ENCODE measurements around the gene PDE8A. TPM values are rescaled to one million over a fixed set of nuclear protein-coding genes. Genes with fewer than 3 reads are reported as not detected.
"Not testable (repeated sequence)": the region's sequence is repeated elsewhere in the genome, so short reads cannot be mapped to it uniquely, and the experiment has no call there.

The PDE8A gene
- total RNA-seq, 1 experiment from 2014 or later = 40.0 TPM

- ChIA-PET CTCF (no interaction called here), POLR2A (no interaction called here)
- intact Hi-C loops (cut with micrococcal nuclease; ENCODE audit: unreplicated experiment) = no loop called here
- in situ Hi-C loops (cut with HindIII; ENCODE audit: low pct_unique_long_range_greater_than_20kb, low sequenced_read_pairs) = no loop called here
- DNase-seq (ENCODE audit: low read depth, low spot score) (no peak), ATAC-seq (no peak)
- H3K4me3 ChIP-seq (ENCODE audit: low read depth in 2 of 2, low read length in 2 of 2) = no peak overlapping the region
- TF ChIP-seq, protein P1, sequence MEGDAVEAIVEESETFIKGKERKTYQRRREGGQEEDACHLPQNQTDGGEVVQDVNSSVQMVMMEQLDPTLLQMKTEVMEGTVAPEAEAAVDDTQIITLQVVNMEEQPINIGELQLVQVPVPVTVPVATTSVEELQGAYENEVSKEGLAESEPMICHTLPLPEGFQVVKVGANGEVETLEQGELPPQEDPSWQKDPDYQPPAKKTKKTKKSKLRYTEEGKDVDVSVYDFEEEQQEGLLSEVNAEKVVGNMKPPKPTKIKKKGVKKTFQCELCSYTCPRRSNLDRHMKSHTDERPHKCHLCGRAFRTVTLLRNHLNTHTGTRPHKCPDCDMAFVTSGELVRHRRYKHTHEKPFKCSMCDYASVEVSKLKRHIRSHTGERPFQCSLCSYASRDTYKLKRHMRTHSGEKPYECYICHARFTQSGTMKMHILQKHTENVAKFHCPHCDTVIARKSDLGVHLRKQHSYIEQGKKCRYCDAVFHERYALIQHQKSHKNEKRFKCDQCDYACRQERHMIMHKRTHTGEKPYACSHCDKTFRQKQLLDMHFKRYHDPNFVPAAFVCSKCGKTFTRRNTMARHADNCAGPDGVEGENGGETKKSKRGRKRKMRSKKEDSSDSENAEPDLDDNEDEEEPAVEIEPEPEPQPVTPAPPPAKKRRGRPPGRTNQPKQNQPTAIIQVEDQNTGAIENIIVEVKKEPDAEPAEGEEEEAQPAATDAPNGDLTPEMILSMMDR (IDR thresholded peaks at IDR 0.05) = no peak
- TF ChIP-seq POLR2AphosphoS5 (IDR thresholded peaks at IDR 0.05; ENCODE audit: low read depth, low read length) = no peak
- no peak for TF ChIP-seq TCF7L2 (IDR thresholded peaks at IDR 0.05; ENCODE audit: low read depth, low read length)
- TF ChIP-seq REST (IDR thresholded peaks at IDR 0.05; ENCODE audit: insufficient read depth in 1 of 2, low read depth in 2 of 2, low read length in 1 of 2) = no peak
- TF ChIP-seq SIN3A (IDR thresholded peaks at IDR 0.05; ENCODE audit: borderline replicate concordance, insufficient read depth, low read depth, low read length) = no peak
- no peaks in the 10 kb centered on the region for H3K36me3 ChIP-seq (ENCODE audit: control insufficient read depth, insufficient read depth, low read length)
- no peaks in the 10 kb centered on the region for H3K27me3 ChIP-seq (ENCODE audit: control insufficient read depth, insufficient read depth, low read length)
- no TSS peak for BruUV-seq (replicated peaks)
- H3K4me1 ChIP-seq (ENCODE audit: control insufficient read depth, insufficient read depth, low read length) = peaks cover 3% of the 10 kb centered on the region; the same call in 1 of the 2 replicates
- H3K27ac ChIP-seq (ENCODE audit: low read length) = no peak overlapping the region
- no peaks in the 10 kb centered on the region for H3K9me3 ChIP-seq (ENCODE audit: control insufficient read depth, insufficient read depth, low read depth, low read length)
Measured at GRCh38 chr15:85179700-85180099, 198.0 kb downstream of the PDE8A start.

GRCh38 chr15:85185350-85185749 is 203.7 kb downstream of the PDE8A start:
- DNase-seq (ENCODE audit: low read depth, low spot score); H3K36me3 ChIP-seq (ENCODE audit: control insufficient read depth, insufficient read depth, low read length); in situ Hi-C loops (cut with HindIII; ENCODE audit: low pct_unique_long_range_greater_than_20kb, low sequenced_read_pairs); POLR2A ChIA-PET; H3K4me3 ChIP-seq (ENCODE audit: low read depth in 2 of 2, low read length in 2 of 2); H3K4me1 ChIP-seq (ENCODE audit: control insufficient read depth, insufficient read depth, low read length); ATAC-seq; H3K9me3 ChIP-seq (ENCODE audit: control insufficient read depth, insufficient read depth, low read depth, low read length); intact Hi-C loops (cut with micrococcal nuclease; ENCODE audit: unreplicated experiment); H3K27ac ChIP-seq (ENCODE audit: low read length); H3K27me3 ChIP-seq (ENCODE audit: control insufficient read depth, insufficient read depth, low read length); BruUV-seq (replicated peaks): not testable (repeated sequence)
- CTCF ChIA-PET = interaction anchor here (0.7 kb wide), 1 partner anchor 20 kb away, joined by 5 read pairs; no protein-coding TSS in a partner anchor

DNA sequence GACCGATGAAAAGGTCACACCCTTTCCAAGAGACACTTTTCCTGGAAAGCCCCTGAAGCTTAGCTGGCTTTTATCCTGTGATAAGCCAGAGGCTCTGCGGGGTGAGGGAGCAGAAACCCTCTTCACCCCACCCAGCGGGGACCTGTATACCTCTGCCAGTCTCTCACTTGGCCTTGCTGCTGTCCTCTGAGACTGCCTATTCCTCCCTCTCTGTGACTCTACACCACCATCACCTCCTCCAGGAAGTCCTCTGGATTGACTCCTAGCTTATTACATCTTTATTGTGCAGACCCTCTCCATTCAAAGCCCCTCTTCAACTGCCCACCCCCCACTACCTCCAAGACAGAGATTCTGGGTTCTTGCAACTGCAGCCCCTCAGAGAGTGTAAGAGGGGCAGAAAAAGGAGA is 206.5 kb downstream of the PDE8A start:
- ATAC-seq; BruUV-seq (replicated peaks); CTCF ChIA-PET; in situ Hi-C loops (cut with HindIII; ENCODE audit: low pct_unique_long_range_greater_than_20kb, low sequenced_read_pairs); H3K27me3 ChIP-seq (ENCODE audit: control insufficient read depth, insufficient read depth, low read length); H3K36me3 ChIP-seq (ENCODE audit: control insufficient read depth, insufficient read depth, low read length); H3K27ac ChIP-seq (ENCODE audit: low read length); intact Hi-C loops (cut with micrococcal nuclease; ENCODE audit: unreplicated experiment); H3K4me1 ChIP-seq (ENCODE audit: control insufficient read depth, insufficient read depth, low read length); H3K4me3 ChIP-seq (ENCODE audit: low read depth in 2 of 2, low read length in 2 of 2); H3K9me3 ChIP-seq (ENCODE audit: control insufficient read depth, insufficient read depth, low read depth, low read length); DNase-seq (ENCODE audit: low read depth, low spot score): not testable (repeated sequence)
- POLR2A ChIA-PET = interaction anchor here (0.6 kb wide), 1 partner anchor 599 kb away, joined by 11 read pairs; no protein-coding TSS in a partner anchor

Other genes with a start within 250 kb of the PDE8A start
- gene ZNF592, start 233.3 kb upstream of the PDE8A start, total RNA-seq (2021; ENCODE audit: unreplicated experiment) = 34.2 TPM
- 1.0 TPM for gene ALPK3, start 164.5 kb upstream of the PDE8A start, total RNA-seq (2021; ENCODE audit: unreplicated experiment)
- gene SLC28A1, start 97.2 kb upstream of the PDE8A start, total RNA-seq (2021; ENCODE audit: unreplicated experiment) = not detected